ENCODE data around the gene DTNBP1.

DNA sequence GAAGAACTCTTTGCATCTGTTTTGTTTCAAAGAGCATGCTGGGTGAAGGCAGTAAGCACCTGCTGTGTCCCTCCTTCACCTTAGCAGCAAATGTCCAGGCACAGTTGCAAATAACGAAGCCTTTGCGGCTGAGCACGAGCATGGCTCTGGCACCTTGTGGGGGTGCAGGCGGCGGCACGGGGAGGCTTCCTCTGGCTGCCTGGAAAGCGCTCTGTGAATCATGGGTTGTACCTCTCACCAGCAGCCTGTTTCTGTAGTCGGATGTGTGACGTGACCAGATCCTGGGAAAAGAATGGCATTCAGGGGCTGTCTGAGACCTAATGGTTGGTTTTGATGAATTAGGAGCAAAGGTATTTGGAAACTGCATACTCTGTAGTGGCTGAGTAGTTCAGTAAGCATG is 144.8 kb downstream of the DTNBP1 start:
- TF ChIP-seq, protein P1, sequence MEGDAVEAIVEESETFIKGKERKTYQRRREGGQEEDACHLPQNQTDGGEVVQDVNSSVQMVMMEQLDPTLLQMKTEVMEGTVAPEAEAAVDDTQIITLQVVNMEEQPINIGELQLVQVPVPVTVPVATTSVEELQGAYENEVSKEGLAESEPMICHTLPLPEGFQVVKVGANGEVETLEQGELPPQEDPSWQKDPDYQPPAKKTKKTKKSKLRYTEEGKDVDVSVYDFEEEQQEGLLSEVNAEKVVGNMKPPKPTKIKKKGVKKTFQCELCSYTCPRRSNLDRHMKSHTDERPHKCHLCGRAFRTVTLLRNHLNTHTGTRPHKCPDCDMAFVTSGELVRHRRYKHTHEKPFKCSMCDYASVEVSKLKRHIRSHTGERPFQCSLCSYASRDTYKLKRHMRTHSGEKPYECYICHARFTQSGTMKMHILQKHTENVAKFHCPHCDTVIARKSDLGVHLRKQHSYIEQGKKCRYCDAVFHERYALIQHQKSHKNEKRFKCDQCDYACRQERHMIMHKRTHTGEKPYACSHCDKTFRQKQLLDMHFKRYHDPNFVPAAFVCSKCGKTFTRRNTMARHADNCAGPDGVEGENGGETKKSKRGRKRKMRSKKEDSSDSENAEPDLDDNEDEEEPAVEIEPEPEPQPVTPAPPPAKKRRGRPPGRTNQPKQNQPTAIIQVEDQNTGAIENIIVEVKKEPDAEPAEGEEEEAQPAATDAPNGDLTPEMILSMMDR (IDR thresholded peaks at IDR 0.05): no peak
- TF ChIP-seq POLR2A (IDR thresholded peaks at IDR 0.05): no peak
